GM10847 (cell line): ENCODE data around the gene SNN.

ENCODE experiments used
- POLR2A ChIP-seq: IDR thresholded peaks from 2 replicates; pipeline ENCODE4 v1.6.1; 2011; ENCODE audit not compliant: insufficient read length; ENCODE audit errors: extremely low read depth

SNN gene

DNA sequence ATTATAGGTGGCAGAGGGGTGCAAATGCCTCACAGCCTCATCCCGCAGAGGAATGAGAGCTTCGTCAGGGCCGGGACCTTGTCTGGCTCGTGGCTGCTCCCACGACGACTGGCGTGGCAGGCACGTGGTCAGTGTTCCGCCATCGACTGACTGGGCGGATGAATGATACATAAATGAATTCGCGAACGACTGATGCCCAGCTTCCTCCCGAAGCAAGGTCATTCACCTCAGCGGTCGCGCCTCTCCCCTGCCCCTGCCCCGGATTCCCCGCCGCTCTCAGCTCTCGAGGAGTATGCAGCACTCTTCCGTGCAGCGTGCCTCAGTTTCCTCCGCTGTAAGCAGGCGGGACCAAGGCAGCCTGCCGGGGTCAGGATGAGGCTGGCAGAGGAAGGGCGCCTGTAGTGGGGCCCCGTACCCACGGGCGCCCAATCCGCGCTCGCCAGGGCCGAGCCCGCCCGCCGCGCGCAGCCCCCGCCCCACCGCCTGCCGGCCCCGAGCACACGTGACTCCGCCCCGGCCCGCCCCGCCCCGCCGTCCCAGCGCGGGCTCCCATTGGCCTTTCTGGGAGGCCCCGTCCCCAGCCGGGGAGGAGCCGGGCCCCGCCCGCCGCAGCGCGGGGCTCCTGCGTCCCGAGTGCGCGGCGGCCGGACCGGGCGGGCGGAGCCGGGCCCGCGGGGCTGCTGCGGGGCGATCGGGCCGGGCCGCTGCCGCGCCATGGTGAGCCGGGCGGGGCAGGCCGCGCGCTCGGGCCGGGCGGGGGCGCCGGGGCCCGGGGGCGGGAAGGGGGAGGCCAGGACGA, at the start of gene SNN:
Gene SNN (plus strand): TSS at position 632 of the 799 bp plus-strand sequence. CDS start 7,605 bp downstream, outside the sequence.
- peak; percentile 36 for TF ChIP-seq POLR2A

DNA sequence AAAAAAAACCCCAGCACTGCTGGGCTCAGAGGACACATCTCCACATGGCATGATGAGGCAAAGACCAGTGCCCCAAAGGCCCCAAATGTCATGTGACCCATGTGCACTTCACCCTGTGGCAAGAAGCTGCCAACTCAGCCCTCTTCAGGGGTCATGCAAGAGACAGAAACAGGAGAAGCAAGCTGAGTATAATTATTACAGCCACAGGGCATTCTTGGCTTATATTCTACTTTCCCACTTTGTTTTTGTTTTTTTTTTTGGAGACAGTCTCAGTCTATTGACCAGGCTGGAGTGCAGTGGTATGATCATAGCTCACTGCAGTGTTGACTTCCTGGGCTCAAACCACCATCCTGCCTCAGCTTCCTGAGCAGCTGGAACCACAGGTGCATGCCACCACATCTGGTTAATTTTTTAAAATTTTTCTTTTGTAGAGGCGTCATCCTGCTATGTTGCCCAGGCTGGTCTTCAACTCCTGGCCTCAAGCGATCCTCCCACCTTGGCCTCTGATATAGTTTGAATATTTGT, 48.9 kb upstream of the SNN start:
- no peak for TF ChIP-seq POLR2A

DNA sequence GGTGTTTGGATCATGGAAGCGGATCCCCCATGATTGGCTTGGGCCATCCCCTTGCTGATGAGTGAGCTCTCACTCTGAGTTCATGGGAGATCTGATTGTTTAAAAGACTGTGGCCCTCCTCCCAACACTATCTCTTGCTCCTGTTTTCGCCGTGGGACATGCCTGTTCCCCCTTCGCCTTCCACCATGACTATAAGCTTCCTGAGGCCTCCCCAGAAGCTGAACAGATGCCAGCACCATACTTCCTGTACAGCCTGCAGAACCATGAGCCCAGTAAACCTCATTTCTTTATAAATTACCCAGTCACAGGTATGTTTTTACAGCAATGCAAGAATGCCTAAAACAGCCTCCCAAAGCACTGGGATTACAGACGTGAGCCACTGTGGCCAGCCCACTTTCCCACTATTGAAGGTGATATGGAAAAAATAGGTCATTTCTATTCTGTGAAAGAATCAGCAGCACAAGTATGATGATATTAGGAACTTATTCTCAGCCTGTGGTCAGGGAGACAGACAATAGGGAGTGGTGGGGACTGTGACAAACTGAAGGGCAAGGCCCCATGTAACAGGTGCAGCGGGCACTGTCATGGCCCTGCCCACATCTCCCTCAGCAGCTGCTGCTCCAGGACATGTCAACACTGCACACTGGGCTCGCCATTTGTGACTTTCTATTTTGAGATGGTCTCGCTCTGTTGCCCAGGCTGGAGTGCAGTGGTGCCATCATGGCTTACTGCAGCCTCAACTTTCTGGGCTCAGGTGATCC, 47.8 kb upstream of the SNN start:
- no peak for TF ChIP-seq POLR2A

- no peak for TF ChIP-seq POLR2A
Observed at GRCh38 chr16:11621539-11621919, 46.7 kb upstream of the SNN start.

DNA sequence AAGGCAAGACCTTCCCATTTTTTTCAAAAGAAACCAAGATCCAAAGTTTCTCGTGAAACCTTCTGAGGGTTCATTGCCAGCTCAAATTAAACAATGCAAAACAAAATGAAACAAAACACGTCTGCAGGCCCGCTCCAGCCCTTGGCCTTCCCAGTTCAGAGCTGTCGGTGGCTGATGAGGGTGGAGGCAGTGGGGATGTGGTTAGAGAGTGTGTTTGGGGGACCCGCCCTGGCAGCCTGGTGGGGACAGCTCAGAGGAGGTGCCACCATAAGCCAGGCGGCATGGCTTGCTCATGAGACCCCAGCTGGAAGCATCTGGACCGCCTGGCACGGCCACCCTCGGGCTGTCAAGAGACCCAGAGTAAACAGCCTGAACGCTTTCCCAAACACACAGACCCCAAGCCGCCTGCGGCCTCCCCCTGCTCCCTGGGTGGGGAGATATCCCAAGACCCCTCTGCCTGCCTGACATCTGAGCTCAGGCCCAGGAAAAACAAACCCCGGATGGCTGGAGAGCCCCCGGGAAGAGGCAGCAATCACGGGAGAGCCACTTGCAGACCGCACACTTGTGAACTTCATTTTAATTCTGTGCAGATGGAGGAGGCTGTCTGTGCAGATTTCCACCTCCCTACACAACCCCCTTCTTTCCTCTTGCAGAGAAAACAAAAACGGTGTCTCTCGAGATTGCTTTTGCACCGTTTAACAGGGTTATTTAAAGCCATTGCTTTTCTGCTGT, 46.2 kb upstream of the SNN start:
- no peak for TF ChIP-seq POLR2A

DNA sequence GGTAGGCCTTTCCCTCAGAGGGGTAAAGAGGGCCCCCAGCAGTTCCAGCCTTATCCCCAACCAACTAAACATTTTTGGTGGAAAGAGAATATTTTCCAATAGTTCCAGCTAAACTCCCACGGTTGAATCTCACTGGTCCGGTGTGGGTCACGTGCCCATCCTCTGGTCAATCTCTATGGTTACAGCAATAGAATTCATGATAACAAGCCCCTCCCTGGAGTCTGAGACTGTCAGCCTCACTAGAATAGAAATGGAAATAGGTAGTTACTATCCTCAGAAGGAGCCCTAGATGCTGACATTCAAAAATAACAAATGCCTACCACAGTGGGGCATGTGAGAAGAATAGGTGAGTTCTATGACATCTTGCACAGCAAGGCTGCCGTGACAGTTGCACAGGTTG, 44.0 kb upstream of the SNN start:
- no peak for TF ChIP-seq POLR2A

DNA sequence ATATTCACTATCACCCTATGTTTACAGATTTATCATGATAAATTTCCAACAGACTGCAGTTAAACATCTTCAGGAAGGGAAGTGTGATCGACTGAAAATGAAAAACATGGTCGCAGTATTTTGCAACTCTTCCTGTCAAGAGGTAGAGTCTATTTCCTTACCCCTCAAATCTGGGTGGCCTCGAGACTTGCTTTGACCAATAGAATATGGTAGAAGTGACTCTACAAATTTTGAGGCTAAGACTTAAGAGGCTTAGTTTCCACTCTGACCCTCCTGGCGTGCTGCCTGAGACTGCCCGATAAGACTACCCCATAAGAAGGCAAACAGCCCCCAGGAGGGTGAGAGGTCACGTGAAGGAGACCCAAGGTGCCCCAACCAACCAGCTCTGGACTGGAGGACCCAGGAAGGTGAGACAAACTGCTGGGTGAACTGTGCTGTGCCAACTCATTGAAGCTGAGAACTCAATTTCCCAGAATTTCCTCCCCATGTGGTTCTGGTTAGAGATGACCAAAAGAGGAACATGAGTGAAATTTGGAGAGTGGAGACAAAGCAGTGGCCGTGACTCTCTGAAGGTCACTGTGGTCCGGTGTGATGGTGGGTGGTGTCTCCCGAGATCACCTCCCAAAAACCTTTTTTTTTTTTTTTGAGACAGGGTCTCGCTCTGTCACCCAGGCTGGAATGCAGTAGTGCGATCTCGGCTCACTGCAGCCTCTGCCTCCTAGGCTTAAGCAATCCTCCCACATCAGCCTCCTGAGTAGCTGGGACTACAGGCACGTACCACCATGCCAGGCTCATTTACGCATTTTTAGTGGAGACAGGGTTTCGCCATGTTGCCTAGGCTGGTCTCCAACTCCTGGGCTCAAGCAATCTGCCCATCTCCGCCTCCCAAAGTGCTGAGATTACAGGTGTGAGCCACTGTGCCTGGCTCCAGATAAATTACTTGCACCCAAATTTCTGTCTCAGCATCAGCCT, 43.3 kb upstream of the SNN start:
- TF ChIP-seq POLR2A = no peak

- no peak for TF ChIP-seq POLR2A
Observed at GRCh38 chr16:11625769-11626168, 42.5 kb upstream of the SNN start.

GRCh38 chr16:11626657-11627291, 41.5 kb upstream of the SNN start:
- no peak for TF ChIP-seq POLR2A

DNA sequence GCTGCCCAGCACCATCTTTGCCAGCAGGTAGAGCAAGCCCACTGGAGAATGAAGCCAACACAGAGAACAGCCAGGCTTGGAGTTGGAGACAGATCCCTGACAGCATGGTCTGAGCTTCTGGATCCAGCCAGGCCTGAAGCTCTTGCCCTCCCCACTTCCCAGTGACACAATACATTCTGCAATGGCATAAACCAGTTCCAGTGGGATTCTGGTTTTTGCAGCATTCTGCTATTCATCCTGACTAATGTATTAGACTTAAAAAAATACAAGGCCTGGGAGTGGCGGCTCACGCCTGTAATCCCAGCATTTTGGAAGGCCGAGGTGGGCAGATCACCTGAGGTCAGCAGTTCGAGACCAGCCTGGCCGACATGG, 41.0 kb upstream of the SNN start:
- TF ChIP-seq POLR2A = no peak

DNA sequence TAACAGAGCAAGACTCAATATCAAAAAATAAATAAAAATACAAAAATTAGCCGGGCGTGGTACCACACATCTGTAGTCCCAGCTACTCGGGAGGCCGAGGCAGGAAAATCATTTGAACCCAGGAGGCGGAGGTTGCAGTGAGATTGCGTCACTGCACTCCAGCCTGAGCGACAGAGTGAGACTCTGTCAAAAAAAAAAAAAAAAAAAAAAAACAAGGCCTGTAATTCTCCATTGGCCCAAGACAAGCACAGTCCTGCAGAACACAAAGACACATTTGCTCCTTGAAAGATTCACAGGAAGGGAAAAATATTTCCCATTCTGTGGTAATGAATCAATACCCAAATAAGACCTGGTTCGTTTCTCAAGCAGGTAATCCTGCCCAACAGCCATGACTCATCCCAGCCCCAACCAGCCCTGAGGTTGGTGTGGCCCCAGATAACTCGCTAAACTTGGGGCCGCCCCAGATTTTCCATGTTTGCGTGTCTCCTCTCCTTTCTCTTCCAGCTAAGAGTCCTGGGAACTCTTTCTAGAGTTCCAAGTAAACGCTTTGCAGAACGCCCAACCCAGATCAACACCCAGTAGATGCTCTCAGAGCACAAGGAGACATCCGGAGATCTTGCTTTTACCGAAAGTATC, 40.3 kb upstream of the SNN start:
- no peak for TF ChIP-seq POLR2A

- TF ChIP-seq POLR2A = no peak
Observed at GRCh38 chr16:11629071-11630030, 38.9 kb upstream of the SNN start.

DNA sequence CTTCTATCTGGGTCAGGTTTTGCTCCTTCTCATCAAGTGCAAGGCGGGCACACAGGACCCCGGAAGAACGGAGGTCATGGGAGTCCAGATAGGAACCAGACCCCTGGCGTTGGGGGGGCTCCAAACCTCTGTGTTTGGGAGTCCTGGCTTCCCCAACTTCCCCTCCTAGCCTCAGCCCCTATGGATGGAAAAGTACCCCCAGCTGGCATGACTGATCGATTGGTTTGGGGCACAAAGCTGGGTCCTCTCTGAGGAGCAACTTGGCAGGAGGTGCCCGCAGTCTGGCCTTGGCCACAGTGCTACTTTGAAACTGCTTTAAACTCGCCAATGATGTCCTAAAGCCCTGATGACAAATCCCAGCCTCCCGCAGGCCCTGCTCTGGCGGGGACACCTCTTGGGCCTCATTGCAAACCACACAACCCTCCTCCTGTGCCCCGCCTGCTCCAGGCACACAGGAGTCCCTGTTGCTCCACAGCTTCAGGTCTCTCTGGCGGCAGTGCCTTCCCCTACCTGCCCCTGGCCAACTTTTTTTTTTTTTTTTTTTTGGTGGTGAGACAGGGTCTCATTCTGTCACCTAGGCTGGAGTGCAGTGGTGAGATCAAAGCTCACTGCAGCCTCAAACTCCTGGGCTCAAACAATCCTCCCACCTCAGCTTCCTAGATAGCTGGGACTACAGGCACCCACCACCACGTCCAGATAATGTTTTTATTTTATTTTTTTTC, 38.0 kb upstream of the SNN start:
- TF ChIP-seq POLR2A = no peak
